K562 (cell line): ENCODE data around the gene MYO3B.

Experiments
- EP300 ChIP-seq: IDR thresholded peaks from 2 replicates; pipeline ENCODE4 v1.6.1; 2012; ENCODE audit warnings: low read length, improper control_type of control experiment
- HDGF ChIP-seq: fragments of 450-650 bp; IDR thresholded peaks from 2 replicates; pipeline ENCODE4 v1.6.1; 2016
- RNF2 ChIP-seq: sonication (generic); IDR thresholded peaks from 2 replicates; pipeline ENCODE4 v1.6.1; 2016
- TF ChIP-seq, protein P1 (sequence below), 2 experiments: fragments of 450-650 bp in 1 of 2; sonication (generic) in 1 of 2; formaldehyde crosslinking in 1 of 2; IDR thresholded peaks in 1 of 2; conservative IDR thresholded peaks in 1 of 2; 2 replicates each; pipeline versions ENCODE4 v1.6.1 to v1.8.1; 2016 to 2023; ENCODE audit warnings: mild to moderate bottlenecking in 2 of 2, moderate library complexity in 2 of 2, inconsistent platforms in 1 of 2, missing genetic modification reagents in 1 of 2
- TF ChIP-seq, protein P2 (sequence below): fragments of 450-650 bp; IDR thresholded peaks from 2 replicates; pipeline ENCODE4 v1.6.1; 2016; ENCODE audit warnings: borderline replicate concordance
- TF ChIP-seq, protein P3 (sequence below), 3 experiments: IDR thresholded peaks in 2 of 3; conservative IDR thresholded peaks in 1 of 3; 2 replicates each; pipeline ENCODE4 v1.5.1; 2011 to 2012; ENCODE audit warnings: low read length in 3 of 3, mild to moderate bottlenecking in 3 of 3, control low read depth in 2 of 3, improper control_type of control experiment in 1 of 3, inconsistent platforms in 1 of 3, low read depth in 1 of 3, mixed read lengths in 1 of 3, moderate library complexity in 1 of 3; ENCODE audit not compliant: insufficient read depth in 2 of 3

DNA sequence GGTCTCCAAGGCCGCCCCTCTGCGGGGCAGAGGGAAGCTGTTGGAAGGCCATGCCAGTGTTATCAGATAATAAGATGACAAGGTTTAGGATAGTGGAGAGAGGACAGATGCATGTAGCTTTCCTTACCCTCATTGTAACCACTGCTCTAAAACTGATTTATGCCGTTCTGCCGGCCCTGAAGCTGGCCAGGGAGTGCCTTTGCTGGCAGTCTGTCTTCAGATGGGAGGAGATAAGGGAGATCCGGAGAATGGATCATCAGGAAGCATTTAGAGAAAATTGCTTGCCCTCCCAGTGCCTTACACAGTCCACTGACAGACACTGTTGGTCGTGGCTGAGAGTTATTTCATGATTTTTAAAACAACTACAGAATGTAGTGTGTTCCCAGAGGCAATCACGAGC is 35.4 kb upstream of the MYO3B start:
- TF ChIP-seq, protein P1, sequence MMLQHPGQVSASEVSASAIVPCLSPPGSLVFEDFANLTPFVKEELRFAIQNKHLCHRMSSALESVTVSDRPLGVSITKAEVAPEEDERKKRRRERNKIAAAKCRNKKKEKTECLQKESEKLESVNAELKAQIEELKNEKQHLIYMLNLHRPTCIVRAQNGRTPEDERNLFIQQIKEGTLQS (IDR thresholded peaks at IDR 0.05), result no peak
- TF ChIP-seq, protein P1 (CRISPR knock-in tag; conservative IDR thresholded peaks at IDR 0.05), result peak; percentile 24; the same call in 1 of the 2 replicates
- TF ChIP-seq HDGF (no peak), EP300 (no peak), RNF2 (no peak)
- TF ChIP-seq, protein P2, sequence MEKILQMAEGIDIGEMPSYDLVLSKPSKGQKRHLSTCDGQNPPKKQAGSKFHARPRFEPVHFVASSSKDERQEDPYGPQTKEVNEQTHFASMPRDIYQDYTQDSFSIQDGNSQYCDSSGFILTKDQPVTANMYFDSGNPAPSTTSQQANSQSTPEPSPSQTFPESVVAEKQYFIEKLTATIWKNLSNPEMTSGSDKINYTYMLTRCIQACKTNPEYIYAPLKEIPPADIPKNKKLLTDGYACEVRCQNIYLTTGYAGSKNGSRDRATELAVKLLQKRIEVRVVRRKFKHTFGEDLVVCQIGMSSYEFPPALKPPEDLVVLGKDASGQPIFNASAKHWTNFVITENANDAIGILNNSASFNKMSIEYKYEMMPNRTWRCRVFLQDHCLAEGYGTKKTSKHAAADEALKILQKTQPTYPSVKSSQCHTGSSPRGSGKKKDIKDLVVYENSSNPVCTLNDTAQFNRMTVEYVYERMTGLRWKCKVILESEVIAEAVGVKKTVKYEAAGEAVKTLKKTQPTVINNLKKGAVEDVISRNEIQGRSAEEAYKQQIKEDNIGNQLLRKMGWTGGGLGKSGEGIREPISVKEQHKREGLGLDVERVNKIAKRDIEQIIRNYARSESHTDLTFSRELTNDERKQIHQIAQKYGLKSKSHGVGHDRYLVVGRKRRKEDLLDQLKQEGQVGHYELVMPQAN, result no peak
- TF ChIP-seq, protein P3, sequence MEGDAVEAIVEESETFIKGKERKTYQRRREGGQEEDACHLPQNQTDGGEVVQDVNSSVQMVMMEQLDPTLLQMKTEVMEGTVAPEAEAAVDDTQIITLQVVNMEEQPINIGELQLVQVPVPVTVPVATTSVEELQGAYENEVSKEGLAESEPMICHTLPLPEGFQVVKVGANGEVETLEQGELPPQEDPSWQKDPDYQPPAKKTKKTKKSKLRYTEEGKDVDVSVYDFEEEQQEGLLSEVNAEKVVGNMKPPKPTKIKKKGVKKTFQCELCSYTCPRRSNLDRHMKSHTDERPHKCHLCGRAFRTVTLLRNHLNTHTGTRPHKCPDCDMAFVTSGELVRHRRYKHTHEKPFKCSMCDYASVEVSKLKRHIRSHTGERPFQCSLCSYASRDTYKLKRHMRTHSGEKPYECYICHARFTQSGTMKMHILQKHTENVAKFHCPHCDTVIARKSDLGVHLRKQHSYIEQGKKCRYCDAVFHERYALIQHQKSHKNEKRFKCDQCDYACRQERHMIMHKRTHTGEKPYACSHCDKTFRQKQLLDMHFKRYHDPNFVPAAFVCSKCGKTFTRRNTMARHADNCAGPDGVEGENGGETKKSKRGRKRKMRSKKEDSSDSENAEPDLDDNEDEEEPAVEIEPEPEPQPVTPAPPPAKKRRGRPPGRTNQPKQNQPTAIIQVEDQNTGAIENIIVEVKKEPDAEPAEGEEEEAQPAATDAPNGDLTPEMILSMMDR (IDR thresholded peaks at IDR 0.05 in 2 of 3, conservative IDR thresholded peaks at IDR 0.05 in 1 of 3; ENCODE audit: insufficient read depth in 2 of 3, low read depth in 1 of 3, low read length in 3 of 3), result no peak
